Lower leg skin (tissue), 4 donors: ENCODE measurements around the gene FLT1. TPM values are rescaled to one million over a fixed set of nuclear protein-coding genes. Genes with fewer than 3 reads are reported as not detected.

Source experiments
- DNase-seq, 2 donors: peaks; one replicate each; pipeline ENCODE4 v3.0.0-alpha.2; 2019; ENCODE audit warnings: low spot score in 2 of 2
- H3K4me3 ChIP-seq: fragments of 200-600 bp; sonication (generic); 2 replicates; pipeline ENCODE4 v1.5.1; 2017; ENCODE audit warnings: mild to moderate bottlenecking, low read depth; ENCODE audit not compliant: poor library complexity, severe bottlenecking
- POLR2A ChIP-seq, 2 donors: fragments of 450-650 bp; IDR thresholded peaks; one replicate each; pipeline ENCODE4 v1.6.1; 2016 to 2017; ENCODE audit warnings: antibody characterized with exemption in 2 of 2, mild to moderate bottlenecking in 1 of 2, moderate library complexity in 1 of 2
- WGBS, 2 donors: methylation state at CpG; one replicate each; pipeline ENCODE4 v1.1.5; 2018; 5-methylcytosine and 5-hydroxymethylcytosine counted together
- intact Hi-C: fragments of 100-400 bp; cut with DNase I; formaldehyde crosslinking; loops from one replicate; pipeline ENCODE4 v1.15.0; 2023; ENCODE audit warnings: low total_unique reads
- total RNA-seq, 4 donors: library from RNA; depleted of rRNA; stranded (reverse); fragments of >200 nt; gene quantifications; one replicate each; pipeline ENCODE4 v1.1.0, GENCODE V29; 2016
- TF ChIP-seq, protein P1 (sequence below), 3 donors: fragments of 450-650 bp; IDR thresholded peaks; one replicate each; pipeline ENCODE4 v1.5.1; 2016; ENCODE audit warnings: antibody characterized with exemption in 3 of 3, mild to moderate bottlenecking in 3 of 3, moderate library complexity in 2 of 3

Gene FLT1
- total RNA-seq, 4 donors from 2014 or later, result 5.3 to 16.3 (median 9.7) TPM

DNA sequence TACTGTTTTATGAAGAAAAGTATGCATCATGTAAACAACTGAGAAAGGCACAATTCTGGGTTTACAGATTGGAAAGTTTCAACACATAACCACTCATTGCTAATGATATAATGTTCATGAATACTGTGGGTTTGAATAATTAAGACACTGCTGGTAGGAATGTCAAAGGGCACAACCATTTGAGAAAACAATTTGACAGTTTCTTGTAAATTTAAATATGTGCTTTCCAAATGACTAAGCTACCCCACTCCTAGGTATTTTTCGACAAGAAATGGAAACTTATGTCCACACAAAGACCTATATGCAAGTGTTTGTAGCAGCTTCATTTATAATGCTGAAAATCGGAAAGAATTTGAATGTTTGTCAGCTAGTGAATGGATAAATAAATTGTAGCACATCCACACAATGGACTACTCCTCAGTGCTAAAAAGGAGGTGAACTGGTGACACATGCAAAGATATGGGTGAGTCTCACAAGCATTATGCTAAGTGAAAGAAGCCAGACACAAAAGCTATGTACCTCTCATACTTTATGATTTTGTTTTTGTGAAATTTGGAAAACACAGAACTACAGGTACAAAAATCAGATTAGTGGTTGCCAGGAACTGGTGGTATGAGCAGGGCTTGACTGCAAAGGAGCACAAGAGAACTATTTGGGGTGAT lies 44.8 kb upstream of the FLT1 start:
- no peak overlapping the region for H3K4me3 ChIP-seq
- no peak for DNase-seq
- WGBS, 2 donors, result 91 to 92% methylated on average over 2 of the region's 2 CpGs
- TF ChIP-seq, protein P1, sequence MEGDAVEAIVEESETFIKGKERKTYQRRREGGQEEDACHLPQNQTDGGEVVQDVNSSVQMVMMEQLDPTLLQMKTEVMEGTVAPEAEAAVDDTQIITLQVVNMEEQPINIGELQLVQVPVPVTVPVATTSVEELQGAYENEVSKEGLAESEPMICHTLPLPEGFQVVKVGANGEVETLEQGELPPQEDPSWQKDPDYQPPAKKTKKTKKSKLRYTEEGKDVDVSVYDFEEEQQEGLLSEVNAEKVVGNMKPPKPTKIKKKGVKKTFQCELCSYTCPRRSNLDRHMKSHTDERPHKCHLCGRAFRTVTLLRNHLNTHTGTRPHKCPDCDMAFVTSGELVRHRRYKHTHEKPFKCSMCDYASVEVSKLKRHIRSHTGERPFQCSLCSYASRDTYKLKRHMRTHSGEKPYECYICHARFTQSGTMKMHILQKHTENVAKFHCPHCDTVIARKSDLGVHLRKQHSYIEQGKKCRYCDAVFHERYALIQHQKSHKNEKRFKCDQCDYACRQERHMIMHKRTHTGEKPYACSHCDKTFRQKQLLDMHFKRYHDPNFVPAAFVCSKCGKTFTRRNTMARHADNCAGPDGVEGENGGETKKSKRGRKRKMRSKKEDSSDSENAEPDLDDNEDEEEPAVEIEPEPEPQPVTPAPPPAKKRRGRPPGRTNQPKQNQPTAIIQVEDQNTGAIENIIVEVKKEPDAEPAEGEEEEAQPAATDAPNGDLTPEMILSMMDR (IDR thresholded peaks at IDR 0.05), result no peak
- TF ChIP-seq POLR2A (IDR thresholded peaks at IDR 0.05), result no peak
- intact Hi-C loops, result no loop called here

- 48 to 63% methylated on average over 3 of the region's 3 CpGs for WGBS, 2 donors
- TF ChIP-seq, protein P1 (IDR thresholded peaks at IDR 0.05), result no peak
- no peak for TF ChIP-seq POLR2A (IDR thresholded peaks at IDR 0.05)
- no peak overlapping the region for H3K4me3 ChIP-seq
- intact Hi-C loops, result no loop called here
- no peak for DNase-seq
Observed at GRCh38 chr13:28538932-28539331, 44.0 kb upstream of the FLT1 start.

DNA sequence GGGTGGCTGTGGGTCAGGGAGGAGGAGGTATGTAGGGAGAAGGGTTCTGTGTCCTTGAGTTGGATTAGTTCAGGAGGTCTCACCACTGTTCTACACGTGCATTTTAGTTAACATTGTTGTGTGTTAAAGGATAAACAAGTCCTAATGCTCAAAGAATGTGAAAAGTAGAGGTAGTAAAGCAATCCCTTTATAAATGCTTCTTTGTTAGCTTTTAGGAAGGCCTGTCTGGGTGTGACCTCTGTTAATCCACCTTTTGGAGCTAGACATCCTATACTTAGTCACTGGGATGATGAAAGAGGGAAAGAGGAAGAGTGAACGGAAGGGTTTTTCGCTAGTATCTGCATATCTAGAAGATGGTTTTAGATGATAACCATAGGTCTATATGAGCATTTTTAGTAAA lies 42.2 kb upstream of the FLT1 start:
- TF ChIP-seq, protein P1 (IDR thresholded peaks at IDR 0.05), result no peak
- 56 to 61% methylated on average over 3 of the region's 3 CpGs for WGBS, 2 donors
- DNase-seq, result no peak
- no peak overlapping the region for H3K4me3 ChIP-seq
- intact Hi-C loops, result no loop called here

- no peak overlapping the region for H3K4me3 ChIP-seq
- DNase-seq, result no peak
- WGBS, 2 donors, result 85 to 88% methylated on average over 3 of the region's 3 CpGs
- intact Hi-C loops, result no loop called here
- TF ChIP-seq, protein P1 (IDR thresholded peaks at IDR 0.05), result no peak
- no peak for TF ChIP-seq POLR2A (IDR thresholded peaks at IDR 0.05)
Observed at GRCh38 chr13:28536371-28536770, 41.4 kb upstream of the FLT1 start.

DNA sequence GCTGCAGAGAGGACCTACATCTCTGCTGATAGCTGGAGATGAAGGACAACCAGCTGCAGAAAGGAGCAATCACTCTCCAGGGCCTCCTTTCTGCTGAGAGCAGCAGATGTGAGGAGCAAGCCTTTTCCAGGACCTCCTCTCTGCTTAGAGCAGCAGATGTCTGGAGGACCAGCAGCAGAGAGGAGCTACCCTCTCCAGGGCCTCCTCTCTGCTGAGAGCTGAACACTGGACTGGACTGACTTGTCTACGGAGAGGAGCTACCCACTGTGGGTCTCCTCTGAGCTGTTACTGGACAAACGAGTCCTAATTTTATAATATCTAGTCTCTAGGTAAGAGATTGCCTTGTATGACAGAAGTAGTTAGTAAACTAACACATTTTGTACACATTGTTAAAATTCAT lies 40.8 kb upstream of the FLT1 start:
- H3K4me3 ChIP-seq, result no peak overlapping the region
- no peak for TF ChIP-seq POLR2A (IDR thresholded peaks at IDR 0.05)
- TF ChIP-seq, protein P1 (IDR thresholded peaks at IDR 0.05), result no peak
- DNase-seq, result no peak
- WGBS, 2 donors, result 89 to 95% methylated on average over 2 of the region's 2 CpGs
- intact Hi-C loops, result no loop called here

- TF ChIP-seq, protein P1 (IDR thresholded peaks at IDR 0.05), result no peak
- no peak for TF ChIP-seq POLR2A (IDR thresholded peaks at IDR 0.05)
- H3K4me3 ChIP-seq, result no peak overlapping the region
- no peak for DNase-seq
- 84 to 100% methylated on average over 3 to 4 of the region's 5 CpGs for WGBS, 2 donors
- intact Hi-C loops, result no loop called here
Observed at GRCh38 chr13:28534801-28535200, 39.9 kb upstream of the FLT1 start.
